Measurements from ENCODE around the gene ST3GAL4. TPM values are rescaled to one million over a fixed set of nuclear protein-coding genes. Genes with fewer than 3 reads are reported as not detected.

ST3GAL4 gene
- total RNA-seq, 1 donor from 2014 or later, result 61.4 TPM

DNA sequence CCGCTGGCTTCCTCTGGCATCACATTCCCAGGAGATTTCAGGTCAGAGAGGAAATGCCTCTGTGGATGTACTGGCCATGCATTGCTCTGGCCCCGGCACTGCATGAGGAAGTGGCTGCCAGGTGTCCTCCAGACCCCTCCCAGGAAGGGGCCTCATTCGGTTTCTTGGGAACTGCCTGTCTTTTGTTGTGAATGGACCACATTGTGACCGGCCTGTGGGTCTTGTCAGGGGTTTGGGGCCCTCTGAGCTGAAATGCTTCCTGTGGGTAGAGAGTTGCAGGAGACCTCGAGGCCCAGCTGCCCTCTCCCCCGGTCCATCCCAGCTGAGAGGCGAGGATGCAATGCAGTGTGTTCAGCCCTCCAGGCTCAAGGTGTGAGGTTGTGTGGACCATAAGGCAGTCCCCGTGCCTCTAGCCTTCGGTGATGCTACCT, 18.8 kb upstream of the ST3GAL4 start:
- no peaks in the 10 kb centered on the region for H3K27me3 ChIP-seq
- intact Hi-C loops (cut with DNase I), result no loop called here
- no peak for DNase-seq (ENCODE audit: low spot score in 2 of 2)
- H3K4me3 ChIP-seq, result no peak overlapping the region
- peaks cover 16 to 34% of the 10 kb centered on the region in 2 donors for H3K36me3 ChIP-seq
- H3K9me3 ChIP-seq, result no peaks in the 10 kb centered on the region
- no peak overlapping the region for H3K27ac ChIP-seq
- TF ChIP-seq, protein P1, sequence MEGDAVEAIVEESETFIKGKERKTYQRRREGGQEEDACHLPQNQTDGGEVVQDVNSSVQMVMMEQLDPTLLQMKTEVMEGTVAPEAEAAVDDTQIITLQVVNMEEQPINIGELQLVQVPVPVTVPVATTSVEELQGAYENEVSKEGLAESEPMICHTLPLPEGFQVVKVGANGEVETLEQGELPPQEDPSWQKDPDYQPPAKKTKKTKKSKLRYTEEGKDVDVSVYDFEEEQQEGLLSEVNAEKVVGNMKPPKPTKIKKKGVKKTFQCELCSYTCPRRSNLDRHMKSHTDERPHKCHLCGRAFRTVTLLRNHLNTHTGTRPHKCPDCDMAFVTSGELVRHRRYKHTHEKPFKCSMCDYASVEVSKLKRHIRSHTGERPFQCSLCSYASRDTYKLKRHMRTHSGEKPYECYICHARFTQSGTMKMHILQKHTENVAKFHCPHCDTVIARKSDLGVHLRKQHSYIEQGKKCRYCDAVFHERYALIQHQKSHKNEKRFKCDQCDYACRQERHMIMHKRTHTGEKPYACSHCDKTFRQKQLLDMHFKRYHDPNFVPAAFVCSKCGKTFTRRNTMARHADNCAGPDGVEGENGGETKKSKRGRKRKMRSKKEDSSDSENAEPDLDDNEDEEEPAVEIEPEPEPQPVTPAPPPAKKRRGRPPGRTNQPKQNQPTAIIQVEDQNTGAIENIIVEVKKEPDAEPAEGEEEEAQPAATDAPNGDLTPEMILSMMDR (IDR thresholded peaks at IDR 0.05), result no peak
- H3K4me1 ChIP-seq, result no peaks in the 10 kb centered on the region

DNA sequence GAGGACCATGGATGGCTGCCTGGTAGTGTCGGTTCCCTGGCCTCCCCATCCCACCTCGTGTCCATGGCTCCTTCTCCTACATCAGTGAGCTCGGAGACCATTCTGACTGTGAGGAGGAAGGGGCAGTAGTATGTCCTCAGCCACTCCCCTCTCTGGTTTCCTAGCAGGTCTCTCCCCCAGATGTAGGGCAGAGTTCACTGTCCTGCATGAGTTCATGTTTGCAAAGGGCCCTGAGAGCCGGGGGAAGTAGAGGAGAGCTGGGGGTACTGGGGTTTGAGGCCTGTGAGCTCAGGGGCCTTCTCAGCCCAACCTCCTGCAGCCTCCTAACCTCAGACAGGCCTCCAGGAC, 18.4 kb upstream of the ST3GAL4 start:
- H3K27ac ChIP-seq, result no peak overlapping the region
- no peaks in the 10 kb centered on the region for H3K9me3 ChIP-seq
- DNase-seq (ENCODE audit: low spot score in 2 of 2), result peak in 1 of 2 donors; percentile 34
- peaks cover 14 to 31% of the 10 kb centered on the region in 2 donors for H3K36me3 ChIP-seq
- TF ChIP-seq, protein P1 (IDR thresholded peaks at IDR 0.05), result no peak
- no peak overlapping the region for H3K4me3 ChIP-seq
- H3K27me3 ChIP-seq, result no peaks in the 10 kb centered on the region
- intact Hi-C loops (cut with DNase I), result no loop called here
- H3K4me1 ChIP-seq, result no peaks in the 10 kb centered on the region

DNA sequence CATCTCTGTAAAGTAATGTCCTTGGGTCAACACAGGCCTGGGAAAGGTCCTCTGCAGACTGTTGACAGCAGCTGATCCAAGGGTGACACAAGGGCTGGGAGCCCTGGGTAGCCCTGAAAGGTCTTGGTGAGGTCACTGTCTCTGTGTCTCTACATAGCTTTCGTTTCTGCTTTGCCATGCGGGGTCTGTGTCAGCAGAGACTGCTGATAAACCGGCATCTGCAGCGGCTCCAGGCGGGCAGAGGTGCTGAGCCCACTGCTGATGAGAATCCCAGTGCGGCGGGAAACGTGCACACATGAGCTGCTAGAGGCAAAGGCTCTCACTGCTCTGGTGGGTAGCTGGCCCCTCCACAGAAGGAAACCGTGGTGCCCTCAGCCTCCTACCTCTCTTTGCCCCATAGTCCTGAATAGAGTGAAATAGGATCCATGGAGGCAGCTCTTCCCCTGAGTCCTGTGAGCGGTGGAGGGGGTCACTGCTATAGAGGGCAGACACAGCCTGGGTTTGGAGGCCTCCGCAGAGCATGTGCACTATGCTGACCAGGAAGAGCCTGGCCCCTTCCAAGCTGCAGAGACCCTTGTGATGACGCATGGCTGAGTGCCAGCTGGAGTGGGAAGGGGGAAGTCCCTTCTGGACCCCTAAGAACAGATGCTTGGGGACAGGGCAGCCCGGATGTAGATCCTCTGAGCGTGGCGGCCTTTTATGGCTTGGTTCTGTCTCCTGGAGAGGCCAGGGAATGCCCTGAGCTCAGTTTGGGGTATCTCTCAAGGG, 17.8 kb upstream of the ST3GAL4 start:
- TF ChIP-seq, protein P1 (IDR thresholded peaks at IDR 0.05), result no peak
- no peaks in the 10 kb centered on the region for H3K9me3 ChIP-seq
- H3K27ac ChIP-seq, result no peak overlapping the region
- peak in 1 of 2 donors; percentile 62 for DNase-seq (ENCODE audit: low spot score in 2 of 2)
- no peaks in the 10 kb centered on the region for H3K4me1 ChIP-seq
- intact Hi-C loops (cut with DNase I), result no loop called here
- no peak overlapping the region for H3K4me3 ChIP-seq
- H3K36me3 ChIP-seq, result peaks cover 17 to 33% of the 10 kb centered on the region in 2 donors
- no peaks in the 10 kb centered on the region for H3K27me3 ChIP-seq

DNA sequence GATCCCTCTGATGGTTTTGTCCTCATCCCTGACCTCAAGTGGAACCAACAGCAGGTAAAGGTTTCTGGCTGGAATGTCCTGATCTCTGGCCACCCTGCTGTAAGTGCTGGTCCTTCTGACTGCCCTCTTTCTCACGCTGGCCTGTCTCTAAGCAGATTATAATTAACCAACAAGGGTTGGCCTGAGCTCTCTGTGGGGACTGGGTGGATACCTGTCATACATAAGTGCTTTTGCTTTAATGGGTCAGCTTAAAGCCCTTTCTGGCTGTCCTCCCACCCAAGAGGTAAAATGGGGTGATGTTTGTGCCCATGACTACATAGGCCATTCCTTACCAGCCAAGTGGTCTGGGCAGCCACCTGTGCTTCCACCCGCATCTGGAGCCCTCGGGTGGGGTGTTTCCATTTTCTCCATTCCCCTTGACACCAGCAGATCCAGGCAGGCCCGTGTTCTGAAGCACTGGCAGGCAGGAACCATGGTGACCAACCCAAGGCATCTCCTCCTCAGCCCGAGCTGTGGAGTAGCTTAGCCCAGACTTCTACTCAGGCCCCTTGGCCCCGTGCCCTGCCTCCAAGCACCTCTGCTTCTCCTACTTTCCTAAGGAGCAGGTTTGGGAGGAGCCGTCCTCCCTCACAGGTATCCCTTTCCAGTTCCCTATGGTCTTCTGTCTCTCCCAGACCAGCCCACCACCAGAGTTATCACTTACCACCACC, 17.0 kb upstream of the ST3GAL4 start:
- TF ChIP-seq, protein P1 (IDR thresholded peaks at IDR 0.05), result no peak
- H3K4me3 ChIP-seq, result no peak overlapping the region
- H3K27ac ChIP-seq, result no peak overlapping the region
- peak in 1 of 2 donors; percentile 31 for DNase-seq (ENCODE audit: low spot score in 2 of 2)
- intact Hi-C loops (cut with DNase I), result no loop called here
- peaks cover 23 to 37% of the 10 kb centered on the region in 2 donors for H3K36me3 ChIP-seq
- H3K9me3 ChIP-seq, result no peaks in the 10 kb centered on the region
- H3K27me3 ChIP-seq, result no peaks in the 10 kb centered on the region
- H3K4me1 ChIP-seq, result no peaks in the 10 kb centered on the region

DNA sequence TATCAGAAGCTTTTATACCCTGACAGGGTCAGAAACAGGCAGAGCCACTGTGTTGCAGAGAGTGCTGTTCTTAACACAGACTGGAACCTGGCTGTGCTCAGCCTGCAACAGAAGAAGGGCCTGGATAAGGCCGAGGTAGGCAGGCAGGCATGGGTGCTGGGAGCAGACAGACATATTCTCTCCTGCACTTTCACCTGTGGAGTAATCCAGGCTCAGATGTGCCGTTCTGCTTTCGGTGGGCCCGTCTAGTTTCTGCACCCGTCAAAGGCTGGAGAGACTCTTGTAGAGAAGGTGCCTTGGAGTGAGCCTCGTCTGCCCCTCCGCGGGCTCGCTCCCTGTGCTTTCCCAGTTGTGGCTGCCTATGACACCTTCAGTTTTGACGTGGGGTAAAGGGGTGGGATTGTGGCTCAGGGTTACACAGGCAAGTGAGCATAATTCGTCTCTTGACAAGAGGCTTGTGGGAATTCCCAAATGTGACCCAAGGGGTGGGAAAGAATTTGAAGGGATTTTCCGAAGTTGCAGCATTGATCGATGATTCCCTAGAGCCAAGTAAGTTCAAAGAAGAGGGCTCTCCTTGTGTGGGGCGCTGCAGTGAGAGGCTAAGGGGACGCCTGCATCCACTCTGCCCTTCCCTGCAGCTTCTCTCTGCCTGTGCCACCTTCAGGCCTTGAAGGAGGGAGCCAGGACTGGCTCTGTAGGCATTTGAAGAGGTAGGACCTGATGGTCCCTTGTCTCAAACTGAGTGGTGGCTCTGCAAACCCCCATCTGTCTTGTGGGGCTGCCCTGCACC, 16.2 kb upstream of the ST3GAL4 start:
- intact Hi-C loops (cut with DNase I), result no loop called here
- H3K36me3 ChIP-seq, result peaks cover 23 to 37% of the 10 kb centered on the region in 2 donors
- H3K27me3 ChIP-seq, result no peaks in the 10 kb centered on the region
- no peaks in the 10 kb centered on the region for H3K4me1 ChIP-seq
- DNase-seq (ENCODE audit: low spot score in 2 of 2), result no peak
- no peak overlapping the region for H3K27ac ChIP-seq
- H3K4me3 ChIP-seq, result no peak overlapping the region
- TF ChIP-seq, protein P1 (IDR thresholded peaks at IDR 0.05), result no peak
- no peaks in the 10 kb centered on the region for H3K9me3 ChIP-seq

All from ascending aorta (tissue), 2 donors.